Spinal cord (tissue), 10 donors: ENCODE measurements around the gene SPEF2. TPM values are rescaled to one million over a fixed set of nuclear protein-coding genes. Genes with fewer than 3 reads are reported as not detected.

ENCODE experiments used
- DNase-seq, 6 donors: peaks; one replicate each; pipeline versions ENCODE4 v3.0.0 to v3.0.0-alpha.2; 2013 to 2015; ENCODE audit warnings: low spot score in 6 of 6, low read depth in 4 of 6
- H3K27ac ChIP-seq: one replicate; pipeline ENCODE4 v1.5.1; 2013; ENCODE audit warnings: low read depth, low read length, control low read depth
- H3K27me3 ChIP-seq: one replicate; pipeline ENCODE4 v1.6.1; 2013; ENCODE audit warnings: low read length; ENCODE audit not compliant: control insufficient read depth, insufficient read depth
- H3K36me3 ChIP-seq: one replicate; pipeline ENCODE4 v1.6.1; 2013; ENCODE audit warnings: low read length; ENCODE audit not compliant: control insufficient read depth, insufficient read depth
- H3K4me1 ChIP-seq: one replicate; pipeline ENCODE4 v1.6.1; 2013; ENCODE audit warnings: low read length; ENCODE audit not compliant: control insufficient read depth, insufficient read depth
- H3K4me3 ChIP-seq: one replicate; pipeline ENCODE4 v1.5.1; 2013; ENCODE audit warnings: low read depth, low read length, control low read depth
- H3K9me3 ChIP-seq: one replicate; pipeline ENCODE4 v1.6.1; 2013; ENCODE audit warnings: low read length; ENCODE audit not compliant: control insufficient read depth, insufficient read depth
- WGBS: methylation state at CpG from one replicate; pipeline ENCODE4 v1.1.5; 2013; ENCODE audit warnings: missing lambda C conversion rate; ENCODE audit not compliant: insufficient coverage; 5-methylcytosine and 5-hydroxymethylcytosine counted together
- long read RNA-seq, 4 donors: transcript quantifications; one replicate each; lab custom pipeline, GENCODE V29; 2026
- polyA plus RNA-seq, 2 donors: library from polyadenylated mRNA; unstranded; fragments of 120-200 nt; gene quantifications; one replicate each; pipeline ENCODE4 v1.2.1, GENCODE V29; 2013; ENCODE audit not compliant: insufficient read length in 2 of 2
- total RNA-seq, 2 donors: library from RNA; depleted of rRNA in 1 of 2; stranded (reverse); fragments of 120-200 nt in 1 of 2; fragments of >200 nt in 1 of 2; gene quantifications; one replicate each; pipeline versions ENCODE4 v1.2.3 to v1.2.4, GENCODE V29; 2013 to 2014
- donor health status: healthy.

SPEF2 gene
- total RNA-seq (10 to 100 TPM; 25.0 to 36.4 TPM), polyA plus RNA-seq (10 to 100 TPM; 14.9 to 18.5 TPM)
- long read RNA-seq, donor 1, partial matches to known transcripts: 0 of 3 reads
- long read RNA-seq, donor 1, other reads (novel, unspliced or antisense): 0 of 3 reads
- long read RNA-seq, donor 2, partial matches to known transcripts: 0 of 1 reads
- long read RNA-seq, donor 2, other reads (novel, unspliced or antisense): 0 of 1 reads
- long read RNA-seq, donor 3: 0 reads
- long read RNA-seq, donor 4, partial matches to known transcripts: 0 of 9 reads
- long read RNA-seq, donor 4, other reads (novel, unspliced or antisense): 0 of 9 reads

DNA sequence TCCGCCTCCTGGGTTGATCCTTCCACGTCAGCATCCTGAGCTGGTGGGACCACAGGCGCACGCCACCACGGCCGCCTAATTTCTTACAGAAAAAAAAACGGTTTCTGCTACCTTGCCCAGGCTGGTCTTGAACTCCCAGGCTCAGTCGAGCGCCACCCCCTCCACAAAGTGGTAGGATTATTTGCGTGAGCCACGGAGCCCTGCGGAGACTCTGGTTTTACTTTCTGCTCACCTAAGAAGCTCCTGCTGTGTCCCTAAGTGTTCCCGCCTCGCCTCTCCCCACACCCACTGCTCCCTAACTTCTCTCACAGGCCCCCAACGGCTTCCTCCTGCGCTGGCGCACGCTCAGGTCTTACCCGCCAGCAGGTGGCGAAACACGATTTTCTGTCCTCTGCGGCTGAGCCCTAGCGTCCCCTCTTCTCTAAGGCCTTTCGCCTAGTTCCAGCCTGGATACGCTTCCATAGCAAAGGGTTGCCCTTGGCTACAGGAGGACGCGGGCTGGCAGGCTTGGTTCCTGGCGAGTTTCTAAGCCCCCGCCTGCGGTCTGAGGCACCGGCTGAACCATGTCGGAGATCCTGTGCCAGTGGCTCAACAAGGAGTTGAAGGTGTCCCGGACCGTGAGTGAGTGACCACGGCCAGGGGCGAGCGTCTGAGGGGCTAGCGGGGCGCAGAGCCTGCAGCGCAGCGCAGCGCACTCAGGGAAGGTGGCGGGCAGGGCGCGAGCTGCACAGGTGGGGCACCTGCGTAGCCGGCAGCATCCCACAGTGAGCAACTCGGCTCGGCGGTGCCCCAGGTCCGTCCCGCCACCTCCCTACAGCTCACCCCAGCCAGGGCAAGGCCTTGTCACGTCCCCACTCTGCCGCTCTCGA is at the start of gene SPEF2:
Gene SPEF2 (plus strand): TSS at position 429 of the 869 bp plus-strand sequence. CDS start 135 bp downstream, at position 564.
- peaks cover 4% of the 10 kb centered on the region for H3K4me1 ChIP-seq
- 3% methylated on average over 52 of the region's 55 CpGs for WGBS
- DNase-seq: peak; percentile 81 to 97 (median 86)
- peak within 1 kb of the TSS; percentile 35 for H3K27ac ChIP-seq
- peak within 1 kb of the TSS; percentile 81 for H3K4me3 ChIP-seq
- H3K9me3 ChIP-seq: no peaks in the 10 kb centered on the region
- no peaks in the 10 kb centered on the region for H3K27me3 ChIP-seq
- no peaks in the 10 kb centered on the region for H3K36me3 ChIP-seq

DNA sequence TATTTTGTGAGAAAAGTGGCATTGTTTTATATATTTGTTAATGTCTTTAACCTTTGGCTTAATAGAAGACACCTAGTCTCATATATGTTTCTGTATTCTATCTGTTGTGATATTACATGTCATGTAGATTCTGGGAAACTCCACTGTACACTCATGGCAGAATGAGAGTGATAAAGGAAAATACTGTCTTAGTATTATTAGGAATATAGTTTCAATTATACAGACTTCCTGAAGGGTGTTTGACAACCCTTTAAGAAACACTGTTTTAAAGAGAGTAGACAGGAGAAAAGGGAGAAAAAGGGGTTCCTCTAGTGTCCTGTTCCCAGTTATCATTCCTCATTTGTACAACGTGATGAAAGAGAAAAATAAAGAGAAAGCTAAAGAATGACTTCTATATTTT is 42.1 kb upstream of the SPEF2 start:
- Histone ChIP-seq H3K4me1 (no peaks in the 10 kb centered on the region), H3K9me3 (no peaks in the 10 kb centered on the region), H3K36me3 (no peaks in the 10 kb centered on the region), H3K4me3 (no peak overlapping the region), H3K27me3 (no peaks in the 10 kb centered on the region), H3K27ac (no peak overlapping the region)
- no CpG with 5 or more reads among the region's 1 CpG for WGBS
- no peak for DNase-seq

DNA sequence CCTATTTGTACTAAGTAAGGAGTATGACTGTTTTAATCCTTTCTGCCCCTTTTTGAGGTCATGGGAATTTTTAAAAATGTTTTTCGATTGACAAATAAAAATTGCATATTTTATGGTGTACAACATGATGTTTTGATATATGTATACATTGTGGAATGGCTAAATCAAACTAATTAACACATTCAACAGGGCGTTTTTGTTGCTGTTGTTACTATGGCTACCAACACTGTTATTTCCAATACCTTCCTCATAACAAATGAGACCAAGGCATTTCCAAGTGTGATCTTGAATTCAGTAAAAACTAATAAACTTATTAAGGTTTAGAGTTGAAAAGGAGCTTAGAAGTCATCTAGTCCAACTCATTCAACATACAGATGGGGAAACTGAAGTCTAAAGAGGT is 30.2 kb upstream of the SPEF2 start:
- Histone ChIP-seq H3K27ac (no peak overlapping the region), H3K4me1 (no peaks in the 10 kb centered on the region), H3K36me3 (no peaks in the 10 kb centered on the region), H3K4me3 (no peak overlapping the region), H3K9me3 (no peaks in the 10 kb centered on the region), H3K27me3 (no peaks in the 10 kb centered on the region)
- WGBS: no CpG with 5 or more reads among the region's 2 CpGs
- DNase-seq: no peak

- WGBS: 71% methylated on average over 1 of the region's 1 CpG
Measured at GRCh38 chr5:35593338-35593737, 24.3 kb upstream of the SPEF2 start.

GRCh38 chr5:35598707-35599370 is 18.8 kb upstream of the SPEF2 start:
- 100% methylated on average over 2 of the region's 2 CpGs for WGBS
- H3K27me3 ChIP-seq: no peaks in the 10 kb centered on the region
- no peak overlapping the region for H3K4me3 ChIP-seq
- peaks cover 1% of the 10 kb centered on the region for H3K9me3 ChIP-seq
- DNase-seq: peak in 1 of 6 donors; percentile 1
- no peak overlapping the region for H3K27ac ChIP-seq
- no peaks in the 10 kb centered on the region for H3K4me1 ChIP-seq
- H3K36me3 ChIP-seq: no peaks in the 10 kb centered on the region

More at GRCh38 chr5:35593338-35593737, 24.3 kb upstream of the SPEF2 start:
- Histone ChIP-seq H3K4me3 (no peak overlapping the region), H3K27ac (no peak overlapping the region), H3K4me1 (no peaks in the 10 kb centered on the region), H3K9me3 (peaks cover 1% of the 10 kb centered on the region), H3K36me3 (no peaks in the 10 kb centered on the region), H3K27me3 (no peaks in the 10 kb centered on the region)
- no peak for DNase-seq

DNA sequence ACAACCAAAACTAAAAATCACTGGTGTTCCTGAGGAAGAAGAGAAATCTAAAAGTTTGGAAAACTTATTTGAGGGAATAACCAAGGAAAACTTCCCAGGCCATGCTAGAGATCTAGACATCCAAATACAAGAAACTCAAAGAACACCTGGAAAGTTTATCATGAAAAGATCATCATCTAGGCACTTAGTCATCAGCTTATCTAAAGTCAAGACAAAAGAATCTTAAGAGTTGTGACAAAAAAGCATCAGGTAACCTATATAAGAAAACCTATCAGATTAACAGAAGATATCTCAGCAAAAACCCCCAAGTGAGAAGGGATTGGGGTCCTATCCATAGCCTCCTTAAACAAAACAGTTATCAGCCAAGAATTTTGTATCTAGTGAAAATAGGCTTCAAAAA is 17.1 kb upstream of the SPEF2 start:
- no peak overlapping the region for H3K4me3 ChIP-seq
- no peak for DNase-seq
- peaks cover 3% of the 10 kb centered on the region for H3K9me3 ChIP-seq
- H3K4me1 ChIP-seq: no peaks in the 10 kb centered on the region
- H3K36me3 ChIP-seq: no peaks in the 10 kb centered on the region
- H3K27ac ChIP-seq: no peak overlapping the region
- no peaks in the 10 kb centered on the region for H3K27me3 ChIP-seq

- 88% methylated on average over 4 of the region's 5 CpGs for WGBS
- H3K4me3 ChIP-seq: no peak overlapping the region
- H3K27me3 ChIP-seq: no peaks in the 10 kb centered on the region
Measured at GRCh38 chr5:35608881-35609779, 8.5 kb upstream of the SPEF2 start.

DNA sequence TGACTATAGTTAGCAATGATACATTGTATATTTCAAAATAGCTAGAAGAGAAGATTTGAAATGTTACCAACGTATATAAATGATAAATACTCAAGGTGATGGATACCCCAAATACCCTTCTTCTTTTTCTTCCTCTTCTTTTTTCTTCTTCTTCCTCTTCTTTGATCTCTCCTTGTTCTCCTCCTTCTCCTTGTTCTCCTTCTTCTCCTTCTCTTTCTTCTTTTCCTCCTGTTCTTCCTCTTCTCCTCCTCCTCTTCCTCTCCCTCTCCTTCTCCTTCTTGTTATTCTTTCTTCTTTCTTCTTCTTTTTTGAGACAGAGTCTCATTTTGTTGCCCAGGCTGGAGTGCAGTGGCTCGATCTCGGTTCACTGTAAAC is 616 bp upstream of the SPEF2 start:
- Histone ChIP-seq H3K27me3 (no peaks in the 10 kb centered on the region), H3K9me3 (no peaks in the 10 kb centered on the region), H3K4me3 (peak overlapping the region; percentile 81), H3K27ac (no peak overlapping the region), H3K4me1 (peaks cover 4% of the 10 kb centered on the region), H3K36me3 (no peaks in the 10 kb centered on the region)
- DNase-seq: no peak
- 15% methylated on average over 2 of the region's 3 CpGs for WGBS

More at GRCh38 chr5:35608881-35609779, 8.5 kb upstream of the SPEF2 start:
- H3K27ac ChIP-seq: no peak overlapping the region
- H3K4me1 ChIP-seq: no peaks in the 10 kb centered on the region
- peaks cover 2% of the 10 kb centered on the region for H3K9me3 ChIP-seq
- H3K36me3 ChIP-seq: no peaks in the 10 kb centered on the region
- DNase-seq: no peak

DNA sequence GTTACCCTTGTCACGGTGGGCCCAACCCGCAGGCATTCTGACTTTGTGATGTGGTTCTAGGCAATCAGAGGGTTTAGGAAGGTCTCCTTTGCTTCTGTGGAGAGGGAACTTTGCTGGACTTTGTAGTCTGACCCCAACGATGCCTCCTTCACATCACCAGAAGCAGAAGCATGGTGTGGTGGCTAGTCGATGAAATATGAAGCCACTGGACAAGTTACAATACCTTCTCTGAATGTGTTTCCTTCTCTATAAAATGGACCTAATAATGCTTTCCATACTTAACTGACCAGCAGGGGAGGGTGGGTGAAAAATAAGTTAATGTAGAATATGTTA is 607 bp downstream of the SPEF2 start:
- Histone ChIP-seq H3K36me3 (no peaks in the 10 kb centered on the region), H3K4me1 (peaks cover 4% of the 10 kb centered on the region), H3K4me3 (peak overlapping the region; percentile 81), H3K9me3 (no peaks in the 10 kb centered on the region), H3K27ac (peak overlapping the region; percentile 35), H3K27me3 (no peaks in the 10 kb centered on the region)
- DNase-seq: peak in 2 of 6 donors; percentile 7 to 12
- WGBS: no CpG with 5 or more reads among the region's 4 CpGs
